K562 (cell line): Measurements from ENCODE around the gene TET2. TPM values are rescaled to one million over a fixed set of nuclear protein-coding genes. Genes with fewer than 3 reads are reported as not detected.

ENCODE experiments used
- ATAC-seq: fragments of 200-7000 bp; cut with Tn5 transposase; 3 replicates; pipeline ENCODE4 v1.9.1; 2020; ENCODE audit warnings: moderate library complexity
- BruUV-seq: library from RNA; stranded (reverse); fragments of 400-500 nt; replicated peaks from 2 replicates; lab custom pipeline; 2021; lab: Mats Ljungman, UMichigan
- CTCF ChIA-PET: fragments of 300-600 bp; formaldehyde crosslinking; extraction: SDS; loops from one replicate; lab custom pipeline; 2021; ENCODE audit warnings: low intra/inter-chr PET ratio; lab: Yijun Ruan, JAX
- POLR2A ChIA-PET: fragments of 300-600, 350-650 bp; sonication (Branson Sonifier 250); formaldehyde crosslinking; extraction: SDS; loops from one replicate; lab custom pipeline; 2021; ENCODE audit warnings: antibody characterized with exemption, inconsistent platforms; lab: Yijun Ruan, JAX
- DNase-seq, 4 experiments: peaks; one replicate each; pipeline versions ENCODE4 v3.0.0 to v3.0.0-alpha.2; 2011 to 2018; ENCODE audit warnings: low spot score in 3 of 4, mixed read lengths in 3 of 4; ENCODE audit errors: extremely low read depth in 1 of 4
- FAIRE-seq: peaks from 2 replicates; lab custom pipeline; 2011; peaks lifted over from hg19 to GRCh38; lab: Jason Lieb, UNC
- H2AFZ ChIP-seq: 2 replicates; pipeline ENCODE4 v1.6.0; 2011; ENCODE audit warnings: low read depth, low read length, control low read depth, inconsistent platforms
- H3K27ac ChIP-seq: fragments of 200-600 bp; 3 replicates; pipeline ENCODE4 v1.8.0; 2011; ENCODE audit warnings: low read depth, mild to moderate bottlenecking, control low read depth, inconsistent platforms, low read length, moderate library complexity, mixed read lengths; ENCODE audit errors: extremely low read depth
- H3K27me3 ChIP-seq, 2 experiments: fragments of 300-600 bp in 1 of 2; 2 replicates in 1 of 2; 3 replicates in 1 of 2; pipeline versions ENCODE4 v1.6.0 to v1.8.0; 2011; ENCODE audit warnings: inconsistent platforms in 2 of 2, low read length in 2 of 2, mild to moderate bottlenecking in 1 of 2, mixed read lengths in 1 of 2, moderate library complexity in 1 of 2; ENCODE audit not compliant: control insufficient read depth in 2 of 2, insufficient read depth in 2 of 2
- H3K36me3 ChIP-seq: fragments of 300-600 bp; 3 replicates; pipeline ENCODE4 v1.8.0; 2011; ENCODE audit warnings: mild to moderate bottlenecking, low read length, inconsistent platforms; ENCODE audit not compliant: control insufficient read depth, insufficient read depth
- H3K4me1 ChIP-seq, 2 experiments: fragments of 200-600 bp in 1 of 2; replicated peaks in 1 of 2; 2 replicates in 1 of 2; 3 replicates in 1 of 2; pipeline versions ENCODE4 v1.5.1 to v1.8.0; 2011; ENCODE audit warnings: inconsistent platforms in 2 of 2, low read length in 2 of 2, mild to moderate bottlenecking in 1 of 2, mixed read lengths in 1 of 2, moderate library complexity in 1 of 2; ENCODE audit not compliant: control insufficient read depth in 2 of 2, insufficient read depth in 2 of 2
- H3K4me2 ChIP-seq: 2 replicates; pipeline ENCODE4 v1.6.1; 2011; ENCODE audit warnings: low read length, control low read depth, inconsistent platforms, mixed read lengths; ENCODE audit not compliant: insufficient read depth
- H3K4me3 ChIP-seq: fragments of 200-600 bp; sonication (generic), shearing (Covaris generic); 2 replicates; pipeline ENCODE4 v1.5.1; 2016; ENCODE audit warnings: control low read depth, inconsistent platforms
- H3K79me2 ChIP-seq: fragments of 200-600 bp; 3 replicates; pipeline ENCODE4 v1.8.0; 2011; ENCODE audit warnings: low read length, inconsistent platforms; ENCODE audit not compliant: control insufficient read depth, insufficient read depth
- H3K9ac ChIP-seq, 2 experiments: 2 replicates each; pipeline versions ENCODE4 v1.6.0 to v1.6.1; 2011; ENCODE audit warnings: low read depth in 2 of 2, low read length in 2 of 2, control low read depth in 1 of 2, inconsistent platforms in 1 of 2, mild to moderate bottlenecking in 1 of 2, mixed read lengths in 1 of 2; ENCODE audit not compliant: insufficient read depth in 1 of 2
- H3K9me1 ChIP-seq: one replicate; pipeline ENCODE4 v1.6.0; 2011; ENCODE audit warnings: inconsistent platforms, mild to moderate bottlenecking, low read length, moderate library complexity; ENCODE audit not compliant: control insufficient read depth, insufficient read depth
- H3K9me3 ChIP-seq: replicated peaks from 2 replicates; pipeline ENCODE4 v1.5.1; 2011; ENCODE audit warnings: low read depth, low read length, inconsistent platforms; ENCODE audit not compliant: control insufficient read depth, insufficient read depth
- H4K20me1 ChIP-seq: replicated peaks from 2 replicates; pipeline ENCODE4 v1.6.1; 2011; ENCODE audit warnings: low read length, inconsistent platforms, mixed read lengths; ENCODE audit not compliant: control insufficient read depth, insufficient read depth
- BRF2 ChIP-seq: IDR thresholded peaks from 3 replicates; pipeline ENCODE4 v1.6.1; 2011; ENCODE audit warnings: borderline replicate concordance, mild to moderate bottlenecking; ENCODE audit not compliant: insufficient read length, insufficient read depth
- E4F1 ChIP-seq: fragments of 250-450 bp; sonication (Bioruptor Pico); IDR thresholded peaks from 2 replicates; pipeline ENCODE4 v1.5.0; 2021; ENCODE audit warnings: mild to moderate bottlenecking, borderline replicate concordance
- EGR1 ChIP-seq: fragments of 450-650 bp; conservative IDR thresholded peaks from 2 replicates; pipeline ENCODE4 v1.6.1; 2017; ENCODE audit warnings: mild to moderate bottlenecking
- NEUROD1 ChIP-seq: fragments of 150-350 bp; IDR thresholded peaks from 2 replicates; pipeline ENCODE4 v1.6.1; 2014; ENCODE audit warnings: borderline replicate concordance, low read length, low read depth; ENCODE audit not compliant: partially characterized antibody
- PHF8 ChIP-seq: fragments of 200-600 bp; sonication (generic); IDR thresholded peaks from 2 replicates; pipeline ENCODE4 v1.6.1; 2012; ENCODE audit warnings: mixed run types, mild to moderate bottlenecking, inconsistent platforms, low read length, moderate library complexity, borderline replicate concordance
- PRMT5 ChIP-seq: sonication (generic); formaldehyde crosslinking; IDR thresholded peaks from 2 replicates; pipeline ENCODE4 v1.5.0; 2020; ENCODE audit warnings: missing genetic modification reagents
- PURB ChIP-seq: sonication (generic); formaldehyde crosslinking; IDR thresholded peaks from 2 replicates; pipeline ENCODE4 v1.9.0; 2021; ENCODE audit warnings: low read depth, mild to moderate bottlenecking, missing genetic modification reagents
- ZBTB33 ChIP-seq: sonication (generic); formaldehyde crosslinking; IDR thresholded peaks from 2 replicates; pipeline ENCODE4 v1.8.1; 2023; ENCODE audit warnings: mild to moderate bottlenecking, missing genetic modification reagents
- ZKSCAN1 ChIP-seq: fragments of 150-350 bp; IDR thresholded peaks from 2 replicates; pipeline ENCODE4 v1.6.1; 2016; ENCODE audit warnings: low read depth, low read length
- ZNF449 ChIP-seq: fragments of 250-450 bp; sonication (Bioruptor Pico); IDR thresholded peaks from 2 replicates; pipeline ENCODE4 v1.8.0; 2022; ENCODE audit warnings: moderate library complexity, mild to moderate bottlenecking, inconsistent platforms
- ZNF518B ChIP-seq: fragments of 250-450 bp; sonication (Bioruptor Pico); IDR thresholded peaks from 2 replicates; pipeline ENCODE4 v1.5.0; 2021; ENCODE audit warnings: mild to moderate bottlenecking, moderate library complexity
- WGBS: fragments of 100-300 bp; shearing (Covaris generic); methylation state at CpG from one replicate; pipeline ENCODE4 v1.1.6; 2016; ENCODE audit warnings: low coverage, mixed read lengths; ENCODE audit not compliant: insufficient coverage; ENCODE audit errors: missing lambda C conversion rate; 5-methylcytosine and 5-hydroxymethylcytosine counted together
- in situ Hi-C: fragments of 300-500 bp; cut with MboI; formaldehyde crosslinking; loops from 4 replicates; pipeline ENCODE4 v1.15.0; 2018; ENCODE audit warnings: inconsistent platforms, mixed read lengths
- intact Hi-C: fragments of 100-400 bp; cut with micrococcal nuclease; formaldehyde crosslinking; loops from 2 replicates; pipeline ENCODE4 v1.14.2; 2022
- polyA plus RNA-seq, 8 experiments: library from polyadenylated mRNA; depleted of rRNA in 4 of 8; stranded (reverse) in 5 of 8; unstranded in 3 of 8; fragments of >200 nt; fragmentation: Nextera tagmentation in 2 of 8; fragmentation: Illumina TruSeq in 1 of 8; extraction: Ambion mirVana in 2 of 8; extraction: Trizol in 1 of 8; gene quantifications; 2 replicates each; pipeline versions ENCODE4 v1.2.1 to v1.2.3, GENCODE V29; 2011 to 2014; ENCODE audit warnings: inconsistent platforms in 1 of 8, missing spikeins in 1 of 8
- total RNA-seq, 7 experiments: library from RNA; depleted of rRNA in 6 of 7; stranded (reverse); fragments of >200 nt in 6 of 7; fragmentation: Illumina TruSeq in 2 of 7; extraction: Trizol in 2 of 7; gene quantifications; 2 replicates each; pipeline versions ENCODE4 v1.2.1 to v1.2.3, GENCODE V29; 2011 to 2021; ENCODE audit warnings: low replicate concordance in 1 of 7

Gene TET2
- total and polyA plus RNA-seq, 9 of the 15 experiments (the other 6 are each of a cell fraction or from before 2014, with no cell fraction given), result 0.80 to 11.1 (median 4.9) TPM

DNA sequence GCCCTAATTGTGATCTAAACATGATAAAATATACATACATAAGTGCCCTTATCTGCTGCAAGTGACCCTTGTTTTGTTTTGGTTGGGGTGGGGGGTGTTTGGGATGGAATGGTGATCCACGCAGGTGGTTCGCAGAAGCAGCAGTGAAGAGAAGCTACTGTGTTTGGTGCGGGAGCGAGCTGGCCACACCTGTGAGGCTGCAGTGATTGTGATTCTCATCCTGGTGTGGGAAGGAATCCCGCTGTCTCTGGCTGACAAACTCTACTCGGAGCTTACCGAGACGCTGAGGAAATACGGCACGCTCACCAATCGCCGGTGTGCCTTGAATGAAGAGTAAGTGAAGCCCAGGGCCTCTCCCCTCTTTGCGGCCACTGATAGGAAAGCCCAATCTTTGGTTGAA lies 96.8 kb downstream of the TET2 start:
- intact Hi-C loops (loop anchor here (5.0 kb wide), 1 partner anchor 229 kb away; the partner anchor contains the start of gene PPA2), in situ Hi-C loops (no loop called here)
- Histone ChIP-seq H4K20me1 (no peaks in the 10 kb centered on the region), H3K9ac (no peak overlapping the region), H3K36me3 (no peaks in the 10 kb centered on the region), H3K4me3 (no peak overlapping the region), H3K4me2 (no peak overlapping the region), H3K9me1 (no peaks in the 10 kb centered on the region), H3K27me3 (no peaks in the 10 kb centered on the region), H3K79me2 (no peaks in the 10 kb centered on the region), H3K9me3 (no peaks in the 10 kb centered on the region), H3K27ac (no peak overlapping the region), H3K4me1 (no peaks in the 10 kb centered on the region), H2AFZ (no peak overlapping the region)
- ChIA-PET POLR2A (no interaction called here), CTCF (no interaction called here)
- FAIRE-seq (no peak), DNase-seq (no peak), ATAC-seq (no peak)
- BruUV-seq, result no TSS peak
- 87% methylated on average over 12 of the region's 13 CpGs for WGBS
- TF ChIP-seq ZKSCAN1, result no peak
- no peak for TF ChIP-seq ZNF449 (CRISPR knock-in tag)
- no peak for TF ChIP-seq PRMT5 (CRISPR knock-in tag)
- TF ChIP-seq PURB (CRISPR knock-in tag), result no peak
- TF ChIP-seq PHF8, result no peak
- TF ChIP-seq EGR1, result no peak
- TF ChIP-seq ZNF518B (CRISPR knock-in tag), result no peak
- TF ChIP-seq BRF2, result no peak
- TF ChIP-seq E4F1 (CRISPR knock-in tag), result no peak
- no peak for TF ChIP-seq ZBTB33 (CRISPR knock-in tag)
- TF ChIP-seq NEUROD1, result no peak
